B cell (primary cell): ENCODE results near the gene CDK13. TPM values are rescaled to one million over a fixed set of nuclear protein-coding genes. Genes with fewer than 3 reads are reported as not detected.

Experiments used
- ATAC-seq: fragments of 200-7000 bp; cut with Tn5 transposase; one replicate; pipeline ENCODE4 v1.10.0; 2021; ENCODE audit warnings: low read depth, mild to moderate bottlenecking, moderate number of reproducible peaks, moderate library complexity
- CTCF ChIA-PET: fragments of 350-600 bp; sonication (Branson Sonifier 250); formaldehyde crosslinking; loops from one replicate; lab custom pipeline; 2021; ENCODE audit warnings: antibody characterized with exemption, inconsistent platforms; lab: Charles Lee
- POLR2A ChIA-PET: fragments of 350-600 bp; sonication (Branson Sonifier 250); formaldehyde crosslinking; loops from one replicate; lab custom pipeline; 2021; ENCODE audit warnings: antibody characterized with exemption; lab: Charles Lee
- DNase-seq: peaks from one replicate; pipeline ENCODE4 v3.0.0; 2013
- H2AFZ ChIP-seq: 2 replicates; pipeline ENCODE4 v1.6.1; 2012; ENCODE audit warnings: mild to moderate bottlenecking, low read depth, low read length; ENCODE audit not compliant: insufficient read depth, poor library complexity, severe bottlenecking
- H3K27ac ChIP-seq, 2 donors: 1 replicate in 1 of 2; 2 replicates in 1 of 2; pipeline ENCODE4 v1.5.1; 2012 to 2013; ENCODE audit warnings: low read length in 2 of 2, mild to moderate bottlenecking in 2 of 2, moderate library complexity in 1 of 2
- H3K27me3 ChIP-seq, 4 experiments: fragments of 200-600 bp in 1 of 4; sonication (generic) in 1 of 4; replicated peaks in 1 of 4; 1 replicate in 2 of 4; 2 replicates in 2 of 4; pipeline versions ENCODE4 v1.6.1 to v1.7.0; 2013 to 2016; ENCODE audit warnings: low read length in 3 of 4, mild to moderate bottlenecking in 2 of 4, mixed read lengths in 1 of 4, moderate library complexity in 1 of 4; ENCODE audit not compliant: insufficient read depth in 4 of 4, control insufficient read depth in 3 of 4; ENCODE audit errors: control extremely low read depth in 1 of 4
- H3K36me3 ChIP-seq, 2 experiments: replicated peaks in 1 of 2; 1 replicate in 1 of 2; 2 replicates in 1 of 2; pipeline versions ENCODE4 v1.6.1 to v1.7.1; 2013; ENCODE audit warnings: low read length in 1 of 2; ENCODE audit not compliant: insufficient read depth in 2 of 2, control insufficient read depth in 1 of 2; ENCODE audit errors: control extremely low read depth in 1 of 2, extremely low read depth in 1 of 2
- H3K4me1 ChIP-seq, 2 donors: fragments of 200-600 bp in 1 of 2; sonication (generic) in 1 of 2; 1 replicate in 1 of 2; 2 replicates in 1 of 2; pipeline versions ENCODE4 v1.5.1 to v1.6.1; 2013 to 2017; ENCODE audit warnings: low read length in 2 of 2; ENCODE audit not compliant: control insufficient read depth in 2 of 2, insufficient read depth in 2 of 2
- H3K4me2 ChIP-seq: replicated peaks from 2 replicates; pipeline ENCODE3; 2012; ENCODE audit warnings: mild to moderate bottlenecking, low read depth, low read length; ENCODE audit not compliant: poor library complexity, severe bottlenecking
- H3K4me3 ChIP-seq, 5 experiments: fragments of 200-600 bp in 1 of 5; sonication (generic) in 1 of 5; 1 replicate in 3 of 5; 2 replicates in 2 of 5; pipeline versions ENCODE4 v1.5.1 to v1.7.0; 2011 to 2016; ENCODE audit warnings: low read length in 4 of 5, mild to moderate bottlenecking in 4 of 5, low read depth in 2 of 5, control low read depth in 1 of 5, moderate library complexity in 1 of 5; ENCODE audit not compliant: insufficient read depth in 1 of 5; ENCODE audit errors: control extremely low read depth in 1 of 5, extremely low read depth in 1 of 5
- H3K79me2 ChIP-seq: fragments of 200-600 bp; sonication (generic); one replicate; pipeline ENCODE4 v1.6.0; 2016; ENCODE audit warnings: low read length; ENCODE audit not compliant: control insufficient read depth, insufficient read depth
- H3K9ac ChIP-seq: fragments of 200-600 bp; sonication (generic); 2 replicates; pipeline ENCODE4 v1.6.1; 2017; ENCODE audit warnings: mild to moderate bottlenecking, low read length, moderate library complexity
- H3K9me3 ChIP-seq, 3 donors: one replicate each; pipeline versions ENCODE4 v1.6.1 to v1.7.1; 2013; ENCODE audit warnings: low read length in 2 of 3; ENCODE audit not compliant: control insufficient read depth in 2 of 3, insufficient read depth in 1 of 3; ENCODE audit errors: control extremely low read depth in 1 of 3
- H4K20me1 ChIP-seq: 2 replicates; pipeline ENCODE4 v1.6.0; 2012; ENCODE audit warnings: mild to moderate bottlenecking, low read length; ENCODE audit not compliant: insufficient read depth, control insufficient read depth, poor library complexity, severe bottlenecking
- H3K27ac Mint-ChIP-seq: one replicate; pipeline ENCODE4 v1.8.0; 2021; ENCODE audit warnings: mixed read lengths
- H3K27me3 Mint-ChIP-seq: one replicate; pipeline ENCODE4 v1.8.0; 2021; ENCODE audit warnings: mixed read lengths
- H3K4me1 Mint-ChIP-seq: one replicate; pipeline ENCODE4 v1.8.0; 2021; ENCODE audit warnings: mixed read lengths
- H3K4me3 Mint-ChIP-seq: one replicate; pipeline ENCODE4 v1.8.0; 2021; ENCODE audit warnings: mixed read lengths
- H3K9me3 Mint-ChIP-seq: one replicate; pipeline ENCODE4 v1.8.0; 2022; ENCODE audit warnings: mixed read lengths; ENCODE audit not compliant: insufficient read depth
- EZH2 ChIP-seq: IDR thresholded peaks from 2 replicates; pipeline ENCODE4 v1.6.1; 2012; ENCODE audit warnings: borderline replicate concordance, low read depth, mild to moderate bottlenecking, moderate library complexity, low read length; ENCODE audit not compliant: insufficient read depth, poor library complexity, severe bottlenecking
- WGBS: methylation state at CpG from one replicate; pipeline ENCODE4 v1.1.5; 2013; ENCODE audit warnings: missing lambda C conversion rate; ENCODE audit not compliant: insufficient coverage; 5-methylcytosine and 5-hydroxymethylcytosine counted together
- intact Hi-C: fragments of 100-400 bp; cut with micrococcal nuclease; formaldehyde crosslinking; loops from one replicate; pipeline ENCODE4 v1.10.0; 2022
- polyA plus RNA-seq: library from polyadenylated mRNA; depleted of rRNA; stranded (reverse); fragments of >200 nt; gene quantifications from 2 replicates; pipeline ENCODE4 v1.2.3, GENCODE V29; 2012
- total RNA-seq, 2 donors: library from RNA; stranded (reverse); fragments of 120-200 nt in 1 of 2; gene quantifications; 1 replicate in 1 of 2; 2 replicates in 1 of 2; pipeline versions ENCODE4 v1.2.3 to v1.2.4, GENCODE V29; 2013 to 2022
- TF ChIP-seq, protein P1 (sequence below): fragments of 200-600 bp; IDR thresholded peaks from one replicate; pipeline ENCODE4 v1.8.0; 2022; ENCODE audit warnings: antibody characterized with exemption, mild to moderate bottlenecking

The CDK13 gene
- total and polyA plus RNA-seq, 2 donors (not counting 1 experiment from before 2014, with no cell fraction given), result 56.1 to 146 TPM

DNA sequence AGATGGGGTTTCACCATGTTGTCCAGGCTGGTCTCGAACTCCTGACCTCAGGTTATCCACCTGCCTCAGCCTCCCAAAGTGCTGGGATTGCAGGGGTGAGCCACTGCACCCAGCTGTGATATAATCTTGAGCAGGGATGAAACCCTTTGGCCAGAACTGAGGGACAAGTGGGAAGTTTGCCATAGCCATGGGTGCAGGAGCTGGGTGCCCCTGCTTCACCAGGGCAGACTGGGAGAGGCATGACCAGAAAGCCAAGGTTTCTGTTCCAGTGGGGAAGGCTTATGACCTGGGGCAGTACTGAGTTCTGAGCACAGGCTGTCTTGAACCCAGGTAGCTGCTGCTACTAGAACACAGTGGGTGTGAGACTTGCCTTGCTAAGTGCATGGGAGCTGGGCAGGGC, 40.5 kb upstream of the CDK13 start:
- Histone ChIP-seq H3K4me3 (no peak overlapping the region), H3K4me2 (no peak overlapping the region), H3K27me3 (no peaks in the 10 kb centered on the region), H3K4me1 (no peaks in the 10 kb centered on the region), H3K9ac (no peak overlapping the region), H4K20me1 (no peaks in the 10 kb centered on the region), H3K9me3 (peaks cover 2 to 3% (median 3%) of the 10 kb centered on the region in 3 donors), H2AFZ (no peak overlapping the region), H3K36me3 (no peaks in the 10 kb centered on the region), H3K79me2 (no peaks in the 10 kb centered on the region), H3K27ac (no peak overlapping the region)
- TF ChIP-seq, protein P1, sequence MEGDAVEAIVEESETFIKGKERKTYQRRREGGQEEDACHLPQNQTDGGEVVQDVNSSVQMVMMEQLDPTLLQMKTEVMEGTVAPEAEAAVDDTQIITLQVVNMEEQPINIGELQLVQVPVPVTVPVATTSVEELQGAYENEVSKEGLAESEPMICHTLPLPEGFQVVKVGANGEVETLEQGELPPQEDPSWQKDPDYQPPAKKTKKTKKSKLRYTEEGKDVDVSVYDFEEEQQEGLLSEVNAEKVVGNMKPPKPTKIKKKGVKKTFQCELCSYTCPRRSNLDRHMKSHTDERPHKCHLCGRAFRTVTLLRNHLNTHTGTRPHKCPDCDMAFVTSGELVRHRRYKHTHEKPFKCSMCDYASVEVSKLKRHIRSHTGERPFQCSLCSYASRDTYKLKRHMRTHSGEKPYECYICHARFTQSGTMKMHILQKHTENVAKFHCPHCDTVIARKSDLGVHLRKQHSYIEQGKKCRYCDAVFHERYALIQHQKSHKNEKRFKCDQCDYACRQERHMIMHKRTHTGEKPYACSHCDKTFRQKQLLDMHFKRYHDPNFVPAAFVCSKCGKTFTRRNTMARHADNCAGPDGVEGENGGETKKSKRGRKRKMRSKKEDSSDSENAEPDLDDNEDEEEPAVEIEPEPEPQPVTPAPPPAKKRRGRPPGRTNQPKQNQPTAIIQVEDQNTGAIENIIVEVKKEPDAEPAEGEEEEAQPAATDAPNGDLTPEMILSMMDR, result no peak
- TF ChIP-seq EZH2, result no peak
- no peak overlapping the region for H3K4me3 Mint-ChIP-seq
- DNase-seq (no peak), ATAC-seq (no peak)
- no peaks in the 10 kb centered on the region for H3K4me1 Mint-ChIP-seq
- H3K9me3 Mint-ChIP-seq, result peaks cover 9% of the 10 kb centered on the region
- 86% methylated on average over 1 of the region's 1 CpG for WGBS
- CTCF ChIA-PET, result interaction anchor here (0.9 to 3.3 kb wide), 2 partner anchors 10 to 13 kb away, joined by 4 to 15 read pairs; no protein-coding TSS in a partner anchor
- no peak overlapping the region for H3K27ac Mint-ChIP-seq
- H3K27me3 Mint-ChIP-seq, result peaks cover 4% of the 10 kb centered on the region
- POLR2A ChIA-PET, result no interaction called here
- intact Hi-C loops, result no loop called here

DNA sequence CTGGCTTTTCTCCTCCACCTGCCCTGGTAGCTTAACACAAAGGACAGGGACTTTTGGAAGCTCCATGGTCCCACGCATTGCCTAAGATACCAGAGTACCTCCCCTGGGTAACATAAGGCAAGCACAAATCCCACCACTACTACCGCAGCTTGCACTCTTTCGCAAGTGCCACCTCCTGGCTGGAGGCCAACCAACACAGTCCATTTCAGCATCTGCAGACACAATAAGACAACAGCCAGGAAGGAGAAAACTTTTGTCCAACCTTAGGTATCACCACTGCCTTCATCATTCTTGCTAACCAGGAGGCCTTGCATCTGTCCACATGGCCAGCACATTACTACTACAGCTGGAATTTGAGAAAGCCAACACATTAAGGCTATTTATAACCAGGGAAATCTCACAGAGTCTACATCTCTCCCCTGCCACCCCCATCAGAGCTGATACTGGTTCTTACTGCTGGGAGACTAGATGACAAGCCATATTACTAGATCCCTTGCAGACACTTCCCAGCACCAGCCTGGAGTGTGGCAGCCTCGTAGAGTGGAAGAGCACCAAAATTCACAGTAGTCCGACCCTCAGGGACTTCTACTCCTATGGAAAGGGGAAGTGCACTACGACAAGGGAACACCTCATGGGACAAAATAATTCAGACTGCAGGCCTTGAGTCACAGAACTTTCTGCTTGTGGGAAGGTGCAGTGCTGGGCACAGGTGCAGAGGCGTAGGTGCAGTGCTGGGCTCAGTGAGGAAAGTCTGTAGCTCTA, 39.8 kb upstream of the CDK13 start:
- peaks cover 4% of the 10 kb centered on the region for H3K4me1 Mint-ChIP-seq
- intact Hi-C loops, result no loop called here
- H2AFZ ChIP-seq, result no peak overlapping the region
- no peak overlapping the region for H3K4me3 Mint-ChIP-seq
- no peak overlapping the region for H3K27ac Mint-ChIP-seq
- H3K9me3 ChIP-seq, result peaks cover 2 to 3% (median 3%) of the 10 kb centered on the region in 3 donors
- H4K20me1 ChIP-seq, result no peaks in the 10 kb centered on the region
- no peak overlapping the region for H3K4me2 ChIP-seq
- H3K27me3 Mint-ChIP-seq, result peaks cover 4% of the 10 kb centered on the region
- no peaks in the 10 kb centered on the region for H3K4me1 ChIP-seq
- CTCF ChIA-PET, result interaction anchor here (0.9 to 3.3 kb wide), 2 partner anchors 14 to 139 kb away, joined by 3 to 15 read pairs; no protein-coding TSS in a partner anchor
- H3K4me3 ChIP-seq, result no peak overlapping the region
- H3K27me3 ChIP-seq, result no peaks in the 10 kb centered on the region
- TF ChIP-seq EZH2, result no peak
- TF ChIP-seq, protein P1, result no peak
- ATAC-seq, result no peak
- DNase-seq, result no peak
- POLR2A ChIA-PET, result no interaction called here
- no peak overlapping the region for H3K27ac ChIP-seq
- peaks cover 9% of the 10 kb centered on the region for H3K9me3 Mint-ChIP-seq
- H3K9ac ChIP-seq, result no peak overlapping the region
- H3K79me2 ChIP-seq, result no peaks in the 10 kb centered on the region
- no peaks in the 10 kb centered on the region for H3K36me3 ChIP-seq
- WGBS, result 89% methylated on average over 5 of the region's 7 CpGs
